A549 (cell line): Measurements from ENCODE around the gene BICC1.

Experiments
- CEBPB ChIP-seq, 2 experiments: fragments of >200 bp in 1 of 2; sonication (Bioruptor Twin) in 1 of 2; formaldehyde crosslinking in 1 of 2; IDR thresholded peaks; 2 replicates each; pipeline ENCODE4 v1.6.1; 2012 to 2016
- CHD2 ChIP-seq: fragments of 150-350 bp; IDR thresholded peaks from 2 replicates; pipeline ENCODE4 v1.6.1; 2014; ENCODE audit warnings: low read length; ENCODE audit not compliant: partially characterized antibody
- EHF ChIP-seq: fragments of 250-450 bp; sonication (Bioruptor Pico); IDR thresholded peaks from 2 replicates; pipeline ENCODE4 v1.5.0; 2020; ENCODE audit warnings: mild to moderate bottlenecking
- JUN ChIP-seq, 2 experiments: fragments of >200 bp; sonication (Bioruptor Twin); formaldehyde crosslinking; IDR thresholded peaks; 2 replicates in 1 of 2; 3 replicates in 1 of 2; pipeline ENCODE4 v1.6.1; 2016 to 2017
- MAFK ChIP-seq: fragments of 450-650 bp; IDR thresholded peaks from 2 replicates; pipeline ENCODE4 v1.6.1; 2014; ENCODE audit not compliant: partially characterized antibody
- PHF8 ChIP-seq: fragments of 200-600 bp; sonication (generic); IDR thresholded peaks from 2 replicates; pipeline ENCODE4 v1.6.1; 2016; ENCODE audit warnings: low read depth, mild to moderate bottlenecking, antibody characterized with exemption, moderate library complexity, borderline replicate concordance
- POLR2A ChIP-seq: IDR thresholded peaks from 2 replicates; pipeline ENCODE4 v1.6.1; 2012; ENCODE audit warnings: mild to moderate bottlenecking, low read length
- RCOR1 ChIP-seq: fragments of 150-350 bp; IDR thresholded peaks from 2 replicates; pipeline ENCODE4 v1.6.1; 2014; ENCODE audit warnings: antibody characterized with exemption, low read length, low read depth
- RFX5 ChIP-seq: fragments of 450-650 bp; IDR thresholded peaks from 2 replicates; pipeline ENCODE4 v1.7.1; 2014; ENCODE audit warnings: antibody characterized with exemption, mild to moderate bottlenecking, moderate library complexity
- TF ChIP-seq, protein P1 (sequence below): fragments of >200 bp; sonication (Bioruptor Twin); formaldehyde crosslinking; IDR thresholded peaks from 3 replicates; pipeline ENCODE4 v1.5.1; 2016
- TF ChIP-seq, protein P2 (sequence below): fragments of 200-600 bp; sonication (generic); IDR thresholded peaks from 2 replicates; pipeline ENCODE4 v1.6.1; 2016; ENCODE audit warnings: antibody characterized with exemption, mild to moderate bottlenecking, moderate library complexity
- TF ChIP-seq, protein P3 (sequence below): fragments of 150-350 bp; IDR thresholded peaks from 2 replicates; pipeline ENCODE4 v1.6.1; 2014; ENCODE audit warnings: low read depth, mild to moderate bottlenecking, low read length

GRCh38 chr10:58844680-58845079 is 332.0 kb downstream of the BICC1 start:
- TF ChIP-seq, protein P1, sequence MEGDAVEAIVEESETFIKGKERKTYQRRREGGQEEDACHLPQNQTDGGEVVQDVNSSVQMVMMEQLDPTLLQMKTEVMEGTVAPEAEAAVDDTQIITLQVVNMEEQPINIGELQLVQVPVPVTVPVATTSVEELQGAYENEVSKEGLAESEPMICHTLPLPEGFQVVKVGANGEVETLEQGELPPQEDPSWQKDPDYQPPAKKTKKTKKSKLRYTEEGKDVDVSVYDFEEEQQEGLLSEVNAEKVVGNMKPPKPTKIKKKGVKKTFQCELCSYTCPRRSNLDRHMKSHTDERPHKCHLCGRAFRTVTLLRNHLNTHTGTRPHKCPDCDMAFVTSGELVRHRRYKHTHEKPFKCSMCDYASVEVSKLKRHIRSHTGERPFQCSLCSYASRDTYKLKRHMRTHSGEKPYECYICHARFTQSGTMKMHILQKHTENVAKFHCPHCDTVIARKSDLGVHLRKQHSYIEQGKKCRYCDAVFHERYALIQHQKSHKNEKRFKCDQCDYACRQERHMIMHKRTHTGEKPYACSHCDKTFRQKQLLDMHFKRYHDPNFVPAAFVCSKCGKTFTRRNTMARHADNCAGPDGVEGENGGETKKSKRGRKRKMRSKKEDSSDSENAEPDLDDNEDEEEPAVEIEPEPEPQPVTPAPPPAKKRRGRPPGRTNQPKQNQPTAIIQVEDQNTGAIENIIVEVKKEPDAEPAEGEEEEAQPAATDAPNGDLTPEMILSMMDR = no peak
- TF ChIP-seq CEBPB (IDR thresholded peaks at IDR 0.05) = no peak
- no peak for TF ChIP-seq JUN (IDR thresholded peaks at IDR 0.05)
- no peak for TF ChIP-seq RCOR1
- TF ChIP-seq, protein P2, sequence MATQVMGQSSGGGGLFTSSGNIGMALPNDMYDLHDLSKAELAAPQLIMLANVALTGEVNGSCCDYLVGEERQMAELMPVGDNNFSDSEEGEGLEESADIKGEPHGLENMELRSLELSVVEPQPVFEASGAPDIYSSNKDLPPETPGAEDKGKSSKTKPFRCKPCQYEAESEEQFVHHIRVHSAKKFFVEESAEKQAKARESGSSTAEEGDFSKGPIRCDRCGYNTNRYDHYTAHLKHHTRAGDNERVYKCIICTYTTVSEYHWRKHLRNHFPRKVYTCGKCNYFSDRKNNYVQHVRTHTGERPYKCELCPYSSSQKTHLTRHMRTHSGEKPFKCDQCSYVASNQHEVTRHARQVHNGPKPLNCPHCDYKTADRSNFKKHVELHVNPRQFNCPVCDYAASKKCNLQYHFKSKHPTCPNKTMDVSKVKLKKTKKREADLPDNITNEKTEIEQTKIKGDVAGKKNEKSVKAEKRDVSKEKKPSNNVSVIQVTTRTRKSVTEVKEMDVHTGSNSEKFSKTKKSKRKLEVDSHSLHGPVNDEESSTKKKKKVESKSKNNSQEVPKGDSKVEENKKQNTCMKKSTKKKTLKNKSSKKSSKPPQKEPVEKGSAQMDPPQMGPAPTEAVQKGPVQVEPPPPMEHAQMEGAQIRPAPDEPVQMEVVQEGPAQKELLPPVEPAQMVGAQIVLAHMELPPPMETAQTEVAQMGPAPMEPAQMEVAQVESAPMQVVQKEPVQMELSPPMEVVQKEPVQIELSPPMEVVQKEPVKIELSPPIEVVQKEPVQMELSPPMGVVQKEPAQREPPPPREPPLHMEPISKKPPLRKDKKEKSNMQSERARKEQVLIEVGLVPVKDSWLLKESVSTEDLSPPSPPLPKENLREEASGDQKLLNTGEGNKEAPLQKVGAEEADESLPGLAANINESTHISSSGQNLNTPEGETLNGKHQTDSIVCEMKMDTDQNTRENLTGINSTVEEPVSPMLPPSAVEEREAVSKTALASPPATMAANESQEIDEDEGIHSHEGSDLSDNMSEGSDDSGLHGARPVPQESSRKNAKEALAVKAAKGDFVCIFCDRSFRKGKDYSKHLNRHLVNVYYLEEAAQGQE = no peak
- no peak for TF ChIP-seq POLR2A
- no peak for TF ChIP-seq EHF (CRISPR knock-in tag)
- TF ChIP-seq CHD2 = no peak
- no peak for TF ChIP-seq RFX5
- TF ChIP-seq, protein P3, sequence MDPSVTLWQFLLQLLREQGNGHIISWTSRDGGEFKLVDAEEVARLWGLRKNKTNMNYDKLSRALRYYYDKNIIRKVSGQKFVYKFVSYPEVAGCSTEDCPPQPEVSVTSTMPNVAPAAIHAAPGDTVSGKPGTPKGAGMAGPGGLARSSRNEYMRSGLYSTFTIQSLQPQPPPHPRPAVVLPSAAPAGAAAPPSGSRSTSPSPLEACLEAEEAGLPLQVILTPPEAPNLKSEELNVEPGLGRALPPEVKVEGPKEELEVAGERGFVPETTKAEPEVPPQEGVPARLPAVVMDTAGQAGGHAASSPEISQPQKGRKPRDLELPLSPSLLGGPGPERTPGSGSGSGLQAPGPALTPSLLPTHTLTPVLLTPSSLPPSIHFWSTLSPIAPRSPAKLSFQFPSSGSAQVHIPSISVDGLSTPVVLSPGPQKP = no peak
- TF ChIP-seq MAFK = no peak
- TF ChIP-seq PHF8 = no peak
